Adipocyte (in vitro differentiated cells): ENCODE measurements around the gene ZNF699.
"Not testable (repeated sequence)": the region's sequence is repeated elsewhere in the genome, so short reads cannot be mapped to it uniquely, and the experiment has no call there.

Source experiments
- DNase-seq: peaks from one replicate; pipeline ENCODE4 v3.0.0-alpha.2; 2015; ENCODE audit warnings: low read depth
- H3K27me3 ChIP-seq: replicated peaks from 2 replicates; pipeline ENCODE4 v1.7.0; 2013; ENCODE audit warnings: mild to moderate bottlenecking, low read length, moderate library complexity; ENCODE audit not compliant: control insufficient read depth, insufficient read depth
- H3K36me3 ChIP-seq: 2 replicates; pipeline ENCODE4 v1.7.0; 2013; ENCODE audit warnings: low read length, mild to moderate bottlenecking, moderate library complexity; ENCODE audit not compliant: control insufficient read depth, insufficient read depth, severe bottlenecking
- H3K4me1 ChIP-seq: 2 replicates; pipeline ENCODE4 v1.7.0; 2013; ENCODE audit warnings: mild to moderate bottlenecking, low read length, moderate library complexity; ENCODE audit not compliant: control insufficient read depth, insufficient read depth
- H3K4me3 ChIP-seq: 2 replicates; pipeline ENCODE4 v1.7.0; 2013; ENCODE audit warnings: mild to moderate bottlenecking, low read length, moderate library complexity
- H3K9ac ChIP-seq: 2 replicates; pipeline ENCODE4 v1.7.0; 2013; ENCODE audit warnings: mild to moderate bottlenecking, low read length, moderate library complexity
- H3K9me3 ChIP-seq: 2 replicates; pipeline ENCODE4 v1.7.0; 2013; ENCODE audit warnings: mild to moderate bottlenecking, low read length, moderate library complexity; ENCODE audit not compliant: control insufficient read depth

The ZNF699 gene

DNA sequence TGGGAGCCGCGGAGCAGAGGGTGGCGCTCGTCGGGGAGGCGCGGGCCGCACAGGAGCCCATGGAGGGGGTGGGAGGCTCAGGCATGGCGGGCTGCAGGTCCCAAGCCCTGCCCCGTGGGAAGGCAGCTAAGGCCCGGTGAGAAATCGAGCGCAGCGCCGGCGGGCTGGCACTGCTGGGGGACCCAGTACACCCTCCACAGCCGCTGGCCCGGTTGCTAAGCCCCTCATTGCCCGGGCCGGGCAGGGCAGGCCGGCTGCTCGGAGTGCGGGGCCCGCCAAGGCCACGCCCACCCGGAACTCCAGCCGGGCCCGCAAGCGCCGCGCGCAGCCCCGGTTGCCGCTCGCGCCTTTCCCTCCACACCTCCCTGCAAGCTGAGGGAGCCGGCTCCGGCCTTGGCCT is 26.2 kb downstream of the ZNF699 start:
- H3K36me3 ChIP-seq, H3K4me3 ChIP-seq, H3K9ac ChIP-seq, H3K4me1 ChIP-seq, DNase-seq, H3K27me3 ChIP-seq: not testable (repeated sequence)
- peaks cover 27% of the 10 kb centered on the region for H3K9me3 ChIP-seq

DNA sequence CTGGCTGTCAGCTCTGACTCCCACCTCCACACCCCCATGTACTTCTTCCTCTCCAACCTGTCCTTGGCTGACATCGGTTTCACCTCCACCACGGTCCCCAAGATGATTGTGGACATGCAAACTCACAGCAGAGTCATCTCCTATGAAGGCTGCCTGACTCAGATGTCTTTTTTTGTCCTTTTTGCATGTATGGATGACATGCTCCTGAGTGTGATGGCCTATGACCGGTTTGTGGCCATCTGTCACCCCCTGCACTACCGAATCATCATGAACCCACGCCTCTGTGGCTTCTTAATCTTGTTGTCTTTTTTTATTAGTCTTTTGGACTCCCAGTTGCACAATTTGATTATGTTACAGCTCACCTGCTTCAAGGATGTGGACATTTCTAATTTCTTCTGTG is 58.4 kb downstream of the ZNF699 start:
- no peaks in the 10 kb centered on the region for H3K36me3 ChIP-seq
- no peak for DNase-seq
- H3K9me3 ChIP-seq = peaks cover 16% of the 10 kb centered on the region
- no peaks in the 10 kb centered on the region for H3K4me1 ChIP-seq
- no peaks in the 10 kb centered on the region for H3K27me3 ChIP-seq
- no peak overlapping the region for H3K4me3 ChIP-seq
- H3K9ac ChIP-seq = no peak overlapping the region

DNA sequence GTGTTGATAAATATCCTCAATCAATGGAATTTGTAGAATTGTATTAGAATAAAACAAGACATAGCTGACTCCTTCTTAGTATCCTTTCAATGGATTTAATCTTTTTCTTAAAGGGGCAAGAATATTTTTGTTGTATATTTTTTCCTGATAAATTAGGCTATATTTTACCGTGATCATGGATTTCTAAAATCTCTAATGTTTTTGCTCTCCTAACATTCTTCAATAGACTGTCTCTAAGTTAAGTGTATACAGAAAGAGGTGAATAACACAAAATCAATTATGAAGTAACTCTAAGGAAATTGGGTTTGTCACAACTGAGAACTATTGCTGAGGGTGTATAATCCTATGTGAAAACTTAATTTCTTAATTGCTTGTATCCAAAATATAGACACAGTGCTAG is 59.0 kb downstream of the ZNF699 start, which contains the start of gene OR7E24:
Gene OR7E24 (plus strand): TSS at position 301 of the 400 bp plus-strand sequence. CDS start 114 bp downstream, outside the sequence.
- no peak within 1 kb of the TSS for H3K4me3 ChIP-seq
- no peaks in the 10 kb centered on the region for H3K27me3 ChIP-seq
- H3K4me1 ChIP-seq = no peaks in the 10 kb centered on the region
- DNase-seq = no peak
- no peaks in the 10 kb centered on the region for H3K36me3 ChIP-seq
- peaks cover 16% of the 10 kb centered on the region for H3K9me3 ChIP-seq
- H3K9ac ChIP-seq = no peak within 1 kb of the TSS
